Prostate gland (tissue), 2 donors: ENCODE results near the gene VENTX. TPM values are rescaled to one million over a fixed set of nuclear protein-coding genes. Genes with fewer than 3 reads are reported as not detected.

Experiments
- DNase-seq: peaks from one replicate; pipeline ENCODE4 v3.0.0-alpha.2; 2019; ENCODE audit warnings: low spot score
- H3K27ac ChIP-seq, 2 donors: fragments of 200-600 bp; sonication (generic); 2 replicates each; pipeline ENCODE4 v1.5.1; 2017 to 2019
- H3K27me3 ChIP-seq: fragments of 200-600 bp; sonication (generic); replicated peaks from 2 replicates; pipeline ENCODE4 v1.5.1; 2019; ENCODE audit not compliant: insufficient read depth
- H3K36me3 ChIP-seq, 2 donors: fragments of 200-600 bp; sonication (generic); 1 replicate in 1 of 2; 2 replicates in 1 of 2; pipeline versions ENCODE4 v1.5.1 to v1.8.1; 2017 to 2019
- H3K4me1 ChIP-seq: fragments of 200-600 bp; sonication (generic); replicated peaks from 2 replicates; pipeline ENCODE4 v1.5.1; 2019
- H3K4me3 ChIP-seq, 2 donors: fragments of 200-600 bp; sonication (generic); 2 replicates each; pipeline ENCODE4 v1.5.1; 2017 to 2019
- H3K9me3 ChIP-seq: fragments of 200-600 bp; sonication (generic); 2 replicates; pipeline ENCODE4 v1.5.1; 2017
- POLR2A ChIP-seq: fragments of 450-650 bp; IDR thresholded peaks from one replicate; pipeline ENCODE4 v1.6.1; 2016; ENCODE audit warnings: antibody characterized with exemption, mild to moderate bottlenecking
- POLR2AphosphoS5 ChIP-seq: sonication (generic); formaldehyde crosslinking; IDR thresholded peaks from one replicate; pipeline ENCODE4 v1.6.1; 2017; ENCODE audit warnings: antibody characterized with exemption
- WGBS: methylation state at CpG from one replicate; pipeline ENCODE4 v1.1.5; 2018; 5-methylcytosine and 5-hydroxymethylcytosine counted together
- intact Hi-C: fragments of 100-400 bp; cut with DNase I; formaldehyde crosslinking; loops from one replicate; pipeline ENCODE4 v1.14.2; 2022
- total RNA-seq, 2 donors: library from RNA; depleted of rRNA; stranded (reverse); fragments of >200 nt; gene quantifications; one replicate each; pipeline ENCODE4 v1.1.0, GENCODE V29; 2016
- TF ChIP-seq, protein P1 (sequence below), 4 experiments: fragments of 200-600 bp in 2 of 4; fragments of 450-650 bp in 2 of 4; sonication (generic) in 2 of 4; IDR thresholded peaks; 1 replicate in 3 of 4; 2 replicates in 1 of 4; pipeline ENCODE4 v1.5.1; 2016 to 2019; ENCODE audit warnings: antibody characterized with exemption in 4 of 4, mild to moderate bottlenecking in 2 of 4, moderate library complexity in 2 of 4

The VENTX gene
- 1 to 10 TPM in 1 of 2 donors, under 1 TPM in 1; 0.18 to 1.8 TPM for total RNA-seq

- Histone ChIP-seq H3K27ac (no peak within 1 kb of the TSS), H3K4me3 (peak within 1 kb of the TSS in 1 of 2 donors; percentile 27), H3K4me1 (peaks cover 10% of the 10 kb centered on the region), H3K36me3 (no peaks in the 10 kb centered on the region), H3K27me3 (peaks cover 48% of the 10 kb centered on the region), H3K9me3 (no peaks in the 10 kb centered on the region)
- TF ChIP-seq, protein P1, sequence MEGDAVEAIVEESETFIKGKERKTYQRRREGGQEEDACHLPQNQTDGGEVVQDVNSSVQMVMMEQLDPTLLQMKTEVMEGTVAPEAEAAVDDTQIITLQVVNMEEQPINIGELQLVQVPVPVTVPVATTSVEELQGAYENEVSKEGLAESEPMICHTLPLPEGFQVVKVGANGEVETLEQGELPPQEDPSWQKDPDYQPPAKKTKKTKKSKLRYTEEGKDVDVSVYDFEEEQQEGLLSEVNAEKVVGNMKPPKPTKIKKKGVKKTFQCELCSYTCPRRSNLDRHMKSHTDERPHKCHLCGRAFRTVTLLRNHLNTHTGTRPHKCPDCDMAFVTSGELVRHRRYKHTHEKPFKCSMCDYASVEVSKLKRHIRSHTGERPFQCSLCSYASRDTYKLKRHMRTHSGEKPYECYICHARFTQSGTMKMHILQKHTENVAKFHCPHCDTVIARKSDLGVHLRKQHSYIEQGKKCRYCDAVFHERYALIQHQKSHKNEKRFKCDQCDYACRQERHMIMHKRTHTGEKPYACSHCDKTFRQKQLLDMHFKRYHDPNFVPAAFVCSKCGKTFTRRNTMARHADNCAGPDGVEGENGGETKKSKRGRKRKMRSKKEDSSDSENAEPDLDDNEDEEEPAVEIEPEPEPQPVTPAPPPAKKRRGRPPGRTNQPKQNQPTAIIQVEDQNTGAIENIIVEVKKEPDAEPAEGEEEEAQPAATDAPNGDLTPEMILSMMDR (IDR thresholded peaks at IDR 0.05): no peak
- no peak for TF ChIP-seq POLR2AphosphoS5
- TF ChIP-seq POLR2A: no peak
- 14% methylated on average over 40 of the region's 60 CpGs for WGBS
- no peak for DNase-seq
- intact Hi-C loops: no loop called here
Observed at GRCh38 chr10:133237588-133238465, at the start of gene VENTX. VENTX (plus strand) TSS chr10:133237855; CDS start chr10:133237915, 60 bp downstream.

DNA sequence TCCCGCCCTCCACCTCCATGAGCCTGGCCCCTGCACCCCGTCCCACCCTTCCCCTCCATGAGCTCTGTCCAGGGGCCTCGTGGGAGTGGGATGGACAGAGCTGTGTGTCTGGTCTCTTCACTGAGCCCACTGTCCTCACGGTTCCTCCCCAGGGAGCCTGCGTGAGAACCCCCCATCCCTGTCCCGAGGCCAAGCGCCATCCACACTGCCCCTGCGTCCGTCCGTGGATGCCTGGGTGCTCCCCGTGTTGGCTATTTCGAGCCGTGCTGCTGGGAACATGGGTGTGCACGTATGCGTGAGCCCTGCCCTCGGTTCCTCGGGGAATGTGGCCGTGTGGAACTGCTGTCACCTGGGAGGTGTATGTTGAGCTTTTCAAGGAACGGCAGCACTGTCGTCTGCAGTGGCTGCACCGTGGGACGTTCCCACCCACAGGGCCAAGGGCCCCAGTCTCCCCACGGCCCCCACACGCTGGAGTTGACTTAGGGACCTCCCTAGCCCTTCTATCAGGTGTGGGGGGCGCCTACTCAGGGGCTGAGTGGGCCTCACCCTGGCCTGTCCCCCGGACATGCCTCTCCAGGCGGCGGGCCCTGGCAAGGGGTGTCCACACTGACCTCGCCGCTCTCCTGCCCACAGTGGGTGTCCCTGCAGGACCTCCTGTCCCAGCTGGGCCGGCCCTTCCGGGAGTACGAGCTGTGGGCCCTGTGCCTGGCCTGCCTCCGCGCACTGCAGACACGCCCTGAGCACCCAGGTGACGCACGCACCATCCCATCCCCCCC, 49.6 kb upstream of the VENTX start:
- Histone ChIP-seq H3K27ac (no peak overlapping the region), H3K27me3 (no peaks in the 10 kb centered on the region), H3K36me3 (no peaks in the 10 kb centered on the region), H3K4me3 (no peak overlapping the region), H3K9me3 (no peaks in the 10 kb centered on the region), H3K4me1 (no peaks in the 10 kb centered on the region)
- TF ChIP-seq POLR2A (no peak), POLR2AphosphoS5 (no peak)
- TF ChIP-seq, protein P1 (IDR thresholded peaks at IDR 0.05): no peak
- DNase-seq: no peak
- intact Hi-C loops: no loop called here
- 82% methylated on average over 35 of the region's 38 CpGs for WGBS

DNA sequence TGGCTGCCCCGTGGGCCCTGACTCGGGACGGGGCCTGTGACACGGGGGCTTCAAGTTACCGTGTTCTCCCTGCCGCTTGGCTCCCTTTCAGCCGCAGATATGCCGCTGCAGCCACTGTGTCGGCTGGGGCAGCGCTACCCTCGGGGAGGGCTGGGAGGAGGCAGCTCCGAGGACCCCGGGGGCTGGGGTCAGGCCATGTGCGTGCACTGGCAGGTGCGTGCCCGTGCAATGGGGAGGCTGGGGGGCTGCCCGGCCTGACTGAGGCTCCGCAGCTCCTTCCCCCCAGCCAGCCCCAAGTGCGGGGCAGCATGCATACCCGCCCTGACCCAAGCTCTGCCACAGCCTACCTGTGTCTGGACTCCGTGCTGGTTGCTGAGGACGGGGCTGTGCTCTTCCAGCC, 48.4 kb upstream of the VENTX start:
- TF ChIP-seq POLR2AphosphoS5 (no peak), POLR2A (no peak)
- TF ChIP-seq, protein P1 (IDR thresholded peaks at IDR 0.05): no peak
- Histone ChIP-seq H3K9me3 (no peaks in the 10 kb centered on the region), H3K4me1 (no peaks in the 10 kb centered on the region), H3K27ac (no peak overlapping the region), H3K36me3 (no peaks in the 10 kb centered on the region), H3K4me3 (no peak overlapping the region), H3K27me3 (no peaks in the 10 kb centered on the region)
- DNase-seq: no peak
- intact Hi-C loops: no loop called here
- 92% methylated on average over 21 of the region's 22 CpGs for WGBS

- no peaks in the 10 kb centered on the region for H3K27me3 ChIP-seq
- WGBS: 88% methylated on average over 13 of the region's 14 CpGs
Observed at GRCh38 chr10:133189726-133190125, 47.9 kb upstream of the VENTX start.

More at GRCh38 chr10:133189726-133190125, 47.9 kb upstream of the VENTX start:
- Histone ChIP-seq H3K4me1 (no peaks in the 10 kb centered on the region), H3K9me3 (no peaks in the 10 kb centered on the region), H3K4me3 (no peak overlapping the region), H3K27ac (no peak overlapping the region), H3K36me3 (no peaks in the 10 kb centered on the region)
- intact Hi-C loops: no loop called here
- TF ChIP-seq POLR2AphosphoS5 (no peak), POLR2A (no peak)
- TF ChIP-seq, protein P1 (IDR thresholded peaks at IDR 0.05): no peak
- DNase-seq: no peak
